RPMI8226 (cell line): ENCODE measurements around the gene FBXL17.
"Not testable (repeated sequence)": the region's sequence is repeated elsewhere in the genome, so short reads cannot be mapped to it uniquely, and the experiment has no call there.

Experiments
- DNase-seq: peaks from one replicate; pipeline ENCODE4 v3.0.0-alpha.2; 2015

Gene FBXL17

DNA sequence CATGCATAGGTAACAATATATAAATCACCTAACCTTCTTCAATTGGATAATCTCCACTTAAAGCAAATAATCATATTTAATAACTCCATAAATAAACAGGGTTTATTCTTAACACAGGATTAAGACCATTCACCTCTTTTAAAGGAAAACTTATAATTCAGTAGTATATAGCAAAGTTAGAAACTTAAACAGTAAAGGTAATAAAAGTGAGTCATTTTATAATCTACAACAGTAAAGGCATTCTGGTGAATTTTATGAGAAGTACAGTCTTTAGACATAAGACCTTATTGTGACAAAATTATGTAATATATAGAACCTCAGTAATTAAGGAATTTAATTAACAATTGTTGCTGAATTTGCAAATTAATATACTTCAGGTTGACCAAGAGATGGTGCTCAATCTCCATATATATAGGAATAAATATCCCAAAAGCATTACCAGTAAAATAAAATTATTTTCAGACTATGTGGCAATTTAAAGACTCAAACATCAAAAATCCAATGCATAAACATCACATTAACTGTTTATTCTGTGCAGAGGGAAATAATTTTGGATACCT is 84.8 kb downstream of the FBXL17 start:
- DNase-seq = no peak

DNA sequence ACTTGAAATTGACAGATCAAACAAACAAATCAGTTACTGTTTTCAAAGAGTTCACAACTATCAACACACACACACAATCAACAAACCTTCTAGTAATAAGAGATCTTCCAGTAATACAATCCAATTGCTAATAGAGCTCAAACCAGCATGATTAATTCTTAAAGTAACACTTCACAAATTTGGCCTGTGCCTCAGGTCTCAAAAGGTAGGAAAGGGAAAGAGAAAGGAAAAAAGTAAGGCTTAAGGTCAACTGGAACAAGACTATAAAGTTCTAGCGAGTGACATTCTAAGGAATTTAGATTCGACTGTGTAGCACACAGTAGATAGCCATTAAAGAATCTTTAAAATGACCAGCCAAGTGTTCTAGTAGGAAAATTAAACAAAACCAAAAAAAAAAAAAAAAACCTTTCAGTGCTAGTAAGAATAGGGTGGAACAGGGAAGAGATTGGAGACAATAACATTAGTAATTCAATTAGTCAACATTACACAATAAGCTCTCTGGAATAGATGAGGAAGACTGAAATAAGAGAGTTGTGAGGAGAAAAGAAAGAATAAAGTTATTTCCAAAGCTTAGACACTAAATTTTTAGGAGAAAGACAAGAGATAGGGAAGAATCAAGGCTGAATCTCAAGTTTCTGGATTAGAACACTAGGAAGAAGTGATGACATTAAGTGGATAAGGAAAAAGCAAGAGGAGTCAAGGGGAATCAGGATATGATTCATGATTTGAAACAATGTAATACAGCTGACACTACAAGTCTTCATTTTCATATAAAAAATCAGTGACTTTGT is 86.1 kb downstream of the FBXL17 start:
- no peak for DNase-seq

- no peak for DNase-seq
Measured at GRCh38 chr5:108280960-108281569, 100.8 kb downstream of the FBXL17 start.

GRCh38 chr5:108280248-108280647 is 101.7 kb downstream of the FBXL17 start:
- no peak for DNase-seq

DNA sequence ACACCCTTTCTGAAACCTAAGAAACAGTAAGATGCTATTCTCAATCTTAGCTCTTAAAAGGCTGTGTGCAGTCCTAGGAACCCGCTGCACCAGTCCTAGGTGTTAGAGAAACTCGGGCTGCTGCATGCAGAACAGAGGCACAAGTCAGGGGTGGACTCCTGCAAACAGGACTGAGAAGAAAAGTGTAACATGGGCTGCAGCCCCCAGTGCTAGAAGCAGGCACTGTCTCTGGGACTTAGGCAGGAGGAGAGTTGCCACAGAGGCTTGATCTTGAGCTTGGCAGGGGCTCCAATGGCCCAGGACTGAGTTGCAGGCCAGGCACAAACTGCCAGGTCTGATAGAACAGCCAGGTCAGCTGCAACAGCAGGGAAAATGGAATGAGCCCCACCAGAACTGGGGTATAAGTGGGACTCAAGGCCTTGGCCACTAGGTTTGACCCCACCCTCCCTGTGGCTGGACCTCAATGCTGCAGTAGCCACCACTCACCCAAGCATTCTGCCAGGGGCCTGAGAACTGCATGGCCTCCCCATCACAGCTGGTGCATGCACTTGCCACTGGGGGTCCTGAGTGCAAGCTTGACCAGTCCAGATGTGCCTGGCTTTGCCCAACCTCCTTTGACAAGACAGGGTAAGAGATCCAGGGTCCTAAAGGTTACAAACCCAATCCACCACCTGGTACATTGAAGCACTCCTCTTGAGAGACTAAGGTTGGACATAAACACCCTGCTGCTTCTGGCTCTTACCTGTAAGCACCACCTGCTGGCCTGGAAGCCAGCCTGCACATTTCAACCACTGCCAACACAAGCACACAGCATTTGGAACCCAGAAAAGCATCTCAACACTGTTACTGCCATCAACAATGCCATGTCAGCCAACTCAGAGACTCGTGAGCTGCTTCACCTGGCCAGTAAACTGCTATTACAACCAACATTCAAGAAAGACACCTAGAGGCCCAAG is 103.3 kb downstream of the FBXL17 start:
- DNase-seq = no peak

GRCh38 chr5:108276187-108277050 is 105.5 kb downstream of the FBXL17 start:
- DNase-seq = no peak

- DNase-seq = not testable (repeated sequence)
Measured at GRCh38 chr5:108274080-108274479, 107.8 kb downstream of the FBXL17 start.

DNA sequence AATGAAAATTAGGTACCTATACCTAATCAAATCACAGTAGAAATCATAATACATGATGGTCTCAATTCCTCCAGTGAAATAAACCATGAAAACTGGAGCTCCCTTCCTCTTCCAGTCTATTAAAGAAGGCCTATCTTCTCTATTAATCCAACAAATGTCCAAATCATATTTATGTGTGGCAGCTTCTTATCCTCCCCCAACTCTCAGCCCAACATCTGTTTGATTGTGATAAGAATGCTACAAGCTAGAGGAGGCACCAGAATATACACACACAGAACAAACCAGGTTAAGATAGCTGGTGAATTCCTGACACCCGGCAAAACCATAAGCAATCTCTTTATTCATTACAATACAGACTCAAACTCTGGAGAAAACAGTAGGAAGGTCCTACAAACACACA is 110.8 kb downstream of the FBXL17 start:
- no peak for DNase-seq

DNA sequence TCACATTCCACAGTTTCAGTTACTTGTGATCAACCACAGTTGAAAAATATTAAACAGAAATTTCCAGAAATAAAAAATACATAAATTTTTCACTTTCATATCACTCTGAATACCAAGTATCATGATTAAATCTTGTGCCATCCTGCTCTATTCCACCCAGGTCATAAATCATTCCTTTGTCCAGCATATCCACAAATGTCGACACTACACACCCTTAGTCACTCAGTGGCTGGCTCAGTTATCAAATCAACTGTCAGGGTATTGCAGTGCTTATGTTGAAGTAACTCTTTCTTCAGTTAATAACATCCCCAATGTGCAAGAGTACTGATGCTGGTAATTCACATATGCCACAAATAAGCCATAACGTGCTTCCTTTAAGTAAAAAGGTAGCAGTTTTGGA is 115.7 kb downstream of the FBXL17 start:
- DNase-seq = no peak

DNA sequence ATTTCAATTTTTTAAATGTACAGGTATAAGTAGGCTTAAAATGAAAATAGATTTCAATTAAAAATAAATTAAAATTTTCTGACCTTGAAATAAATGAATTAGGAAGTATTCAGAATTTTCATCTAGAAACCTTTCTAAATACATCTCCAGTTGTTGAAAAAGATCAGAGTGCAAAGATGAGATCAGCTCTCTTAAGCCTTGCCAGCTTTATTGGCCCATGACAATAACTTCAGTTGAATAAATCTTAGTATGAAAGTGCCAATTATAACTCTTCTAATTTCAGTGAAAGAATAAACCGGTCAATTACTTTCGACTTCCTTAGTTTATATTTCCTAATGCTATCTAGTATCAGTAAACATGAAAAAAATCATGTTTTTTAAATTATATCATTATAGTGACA is 117.4 kb downstream of the FBXL17 start:
- no peak for DNase-seq

GRCh38 chr5:108263338-108263737 is 118.6 kb downstream of the FBXL17 start:
- DNase-seq = no peak

GRCh38 chr5:108260858-108261170 is 121.1 kb downstream of the FBXL17 start:
- DNase-seq = no peak

GRCh38 chr5:108260117-108260857 is 121.6 kb downstream of the FBXL17 start:
- peak; percentile 75 for DNase-seq

GRCh38 chr5:108259306-108259705 is 122.6 kb downstream of the FBXL17 start:
- DNase-seq = no peak

DNA sequence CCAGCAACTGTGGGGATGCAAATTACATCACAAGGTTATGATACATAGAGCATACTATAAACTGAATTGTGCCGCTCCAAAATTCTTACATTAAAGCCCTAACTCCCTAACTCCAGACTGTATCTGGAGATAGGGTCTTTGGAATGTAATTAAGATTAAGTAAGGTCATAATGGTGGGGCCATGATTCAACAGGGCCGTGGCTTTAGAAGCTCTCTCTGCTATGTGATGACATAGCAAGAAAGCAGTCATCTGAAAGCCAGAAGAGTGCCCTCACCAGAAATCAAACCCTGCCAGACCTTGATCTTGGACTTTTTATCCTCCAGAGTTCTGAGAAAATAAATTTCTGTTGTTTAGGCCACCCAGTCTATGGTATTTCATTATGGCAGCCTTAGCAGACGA is 123.9 kb downstream of the FBXL17 start:
- DNase-seq = no peak

- DNase-seq = no peak
Measured at GRCh38 chr5:108255468-108255867, 126.4 kb downstream of the FBXL17 start.

DNA sequence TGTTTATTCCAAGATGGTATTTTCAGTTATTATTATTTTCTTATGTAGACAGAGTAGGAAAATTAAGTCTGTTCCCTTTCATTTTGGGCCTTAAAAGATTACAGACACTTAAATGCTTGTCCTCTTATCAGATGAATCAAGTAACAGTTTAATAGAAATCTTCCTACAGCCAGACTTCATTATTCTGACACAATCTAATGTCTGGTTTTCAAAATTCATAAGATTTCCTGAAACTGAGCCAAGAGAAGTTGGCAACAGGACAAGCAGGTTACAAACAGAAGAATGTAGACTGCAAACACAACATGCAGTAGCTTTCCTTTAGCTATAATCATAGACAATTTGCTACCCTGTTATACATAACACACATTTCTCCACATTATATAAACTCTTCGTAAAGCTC is 130.5 kb downstream of the FBXL17 start:
- DNase-seq = no peak

DNA sequence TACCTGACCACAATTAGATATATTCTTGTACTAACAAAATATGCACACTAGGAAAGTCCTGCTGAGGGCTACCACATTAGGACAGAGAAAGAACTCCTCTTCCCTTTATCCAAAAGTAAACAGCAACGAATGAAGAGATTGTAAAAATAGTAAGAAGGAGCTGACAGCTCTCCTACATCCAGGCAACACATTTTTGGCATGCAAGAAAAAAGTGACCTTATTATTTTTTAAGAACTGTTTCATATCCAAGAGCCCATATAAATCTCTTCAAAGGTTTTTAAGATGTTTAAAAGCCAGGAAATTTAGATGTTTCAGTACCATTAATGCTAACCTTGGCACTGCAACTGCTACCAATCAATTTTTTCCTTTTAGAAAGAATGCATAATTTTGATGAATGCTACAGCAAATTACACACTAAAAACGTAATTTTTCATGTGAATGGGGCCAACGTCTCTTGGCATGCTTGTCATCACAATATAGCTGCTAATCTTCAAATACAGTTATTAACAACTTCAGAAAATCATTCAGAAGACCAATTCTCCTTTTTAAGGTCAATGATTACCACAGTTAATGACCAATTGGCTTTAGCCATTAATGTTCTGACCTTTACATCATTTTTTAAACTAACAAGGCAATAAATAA is 132.0 kb downstream of the FBXL17 start:
- no peak for DNase-seq

DNA sequence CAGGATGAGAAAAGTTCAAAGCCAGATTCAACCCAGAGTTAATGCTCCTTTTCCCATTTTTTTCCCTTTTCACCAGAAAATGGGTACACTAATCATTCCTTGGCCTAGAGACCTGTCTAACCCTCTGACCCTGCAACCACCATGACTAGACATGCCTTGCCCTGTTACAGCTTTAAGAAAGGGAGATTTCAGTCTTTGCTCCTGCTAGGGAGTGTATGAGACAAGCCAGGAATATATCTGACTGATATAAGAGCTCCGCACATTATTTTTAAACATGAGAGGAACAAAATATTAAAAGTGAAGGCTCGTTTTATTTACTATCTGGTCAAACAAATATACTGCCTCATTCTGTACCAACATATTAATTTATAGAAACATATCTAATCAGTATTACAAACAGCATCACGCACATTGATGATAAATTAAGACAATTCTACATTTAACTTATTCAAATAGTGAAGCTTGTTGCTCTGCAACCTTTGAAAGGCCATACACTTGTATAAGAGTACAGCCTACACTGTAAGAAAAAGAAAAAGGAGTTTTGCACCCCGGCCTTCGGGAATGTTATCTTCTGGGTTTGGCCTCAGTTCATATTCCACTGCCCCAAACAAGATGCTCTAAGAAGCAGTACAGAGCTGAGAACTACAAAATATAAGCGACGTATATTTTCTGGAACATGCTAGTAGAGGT is 132.7 kb downstream of the FBXL17 start:
- no peak for DNase-seq
